ENCODE results near the gene ZFP69.

GRCh38 chr1:40432644-40433390, 44.3 kb upstream of the ZFP69 start:
- TF ChIP-seq SMAD1 (IDR thresholded peaks at IDR 0.05; ENCODE audit: low read depth, partially characterized antibody) (no peak), IKZF1 (conservative IDR thresholded peaks at IDR 0.05) (no peak), CHD4 (IDR thresholded peaks at IDR 0.05) (no peak), POLR2AphosphoS5 (IDR thresholded peaks at IDR 0.05; ENCODE audit: low read length) (no peak), HDAC6 (IDR thresholded peaks at IDR 0.05; ENCODE audit: unreplicated experiment) (no peak), CHD2 (IDR thresholded peaks at IDR 0.05; ENCODE audit: borderline replicate concordance, low read depth, low read length) (no peak)
- TF ChIP-seq, protein P1, sequence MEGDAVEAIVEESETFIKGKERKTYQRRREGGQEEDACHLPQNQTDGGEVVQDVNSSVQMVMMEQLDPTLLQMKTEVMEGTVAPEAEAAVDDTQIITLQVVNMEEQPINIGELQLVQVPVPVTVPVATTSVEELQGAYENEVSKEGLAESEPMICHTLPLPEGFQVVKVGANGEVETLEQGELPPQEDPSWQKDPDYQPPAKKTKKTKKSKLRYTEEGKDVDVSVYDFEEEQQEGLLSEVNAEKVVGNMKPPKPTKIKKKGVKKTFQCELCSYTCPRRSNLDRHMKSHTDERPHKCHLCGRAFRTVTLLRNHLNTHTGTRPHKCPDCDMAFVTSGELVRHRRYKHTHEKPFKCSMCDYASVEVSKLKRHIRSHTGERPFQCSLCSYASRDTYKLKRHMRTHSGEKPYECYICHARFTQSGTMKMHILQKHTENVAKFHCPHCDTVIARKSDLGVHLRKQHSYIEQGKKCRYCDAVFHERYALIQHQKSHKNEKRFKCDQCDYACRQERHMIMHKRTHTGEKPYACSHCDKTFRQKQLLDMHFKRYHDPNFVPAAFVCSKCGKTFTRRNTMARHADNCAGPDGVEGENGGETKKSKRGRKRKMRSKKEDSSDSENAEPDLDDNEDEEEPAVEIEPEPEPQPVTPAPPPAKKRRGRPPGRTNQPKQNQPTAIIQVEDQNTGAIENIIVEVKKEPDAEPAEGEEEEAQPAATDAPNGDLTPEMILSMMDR (IDR thresholded peaks at IDR 0.05 in 2 of 3, conservative IDR thresholded peaks at IDR 0.05 in 1 of 3; ENCODE audit: control insufficient read depth in 2 of 3, extremely low read depth in 1 of 3, insufficient read depth in 1 of 3, low read depth in 3 of 3, low read length in 3 of 3), result no peak

All from GM12878 (cell line).